HG03378 (cell line): ENCODE data around the gene TOR2A.
A peak's percentile ranks its signal among the peaks of the same experiment; 100 is the strongest.

Source experiments
- ATAC-seq: cut with Tn5 transposase; IDR thresholded peaks from one replicate; pipeline ENCODE4 v1.9.1; 2021; ENCODE audit warnings: mild to moderate bottlenecking, moderate library complexity; ENCODE audit not compliant: unreplicated experiment

Gene TOR2A

DNA sequence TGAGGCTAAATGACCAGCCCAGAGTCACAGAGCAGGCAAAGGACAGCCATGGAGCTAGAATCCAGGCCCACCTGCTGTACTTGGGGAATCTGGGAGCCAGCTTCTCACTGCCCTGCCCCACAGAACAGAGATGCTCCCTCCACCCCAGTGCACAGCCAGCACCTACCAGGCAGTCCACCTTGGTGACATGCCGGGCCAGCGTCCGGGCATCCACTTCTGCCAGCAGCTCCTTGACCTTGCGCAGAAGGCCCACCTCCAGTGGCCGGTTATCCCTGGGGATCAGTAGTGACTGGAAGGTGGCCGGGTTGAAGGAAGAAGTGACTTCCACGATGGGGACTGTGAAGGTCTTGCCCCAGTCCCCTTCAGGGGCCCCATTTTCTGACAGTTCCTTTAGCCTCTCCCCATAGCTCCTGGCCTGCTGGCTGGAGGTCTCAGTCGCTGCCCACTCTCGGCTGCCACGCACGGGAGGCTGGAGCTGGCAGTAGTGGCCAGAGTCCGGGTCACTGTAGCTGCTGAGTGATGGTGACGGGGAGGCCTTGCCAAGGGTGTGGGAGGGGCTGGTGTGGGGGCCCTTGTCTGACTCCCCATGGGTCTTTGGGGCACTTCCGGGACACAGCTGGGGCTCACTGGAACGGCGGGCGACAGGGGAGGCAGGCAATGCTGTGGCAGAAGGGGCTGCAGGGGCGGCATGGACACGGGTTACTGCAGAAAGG is 9.5 kb upstream of the TOR2A start:
- ATAC-seq: no peak

DNA sequence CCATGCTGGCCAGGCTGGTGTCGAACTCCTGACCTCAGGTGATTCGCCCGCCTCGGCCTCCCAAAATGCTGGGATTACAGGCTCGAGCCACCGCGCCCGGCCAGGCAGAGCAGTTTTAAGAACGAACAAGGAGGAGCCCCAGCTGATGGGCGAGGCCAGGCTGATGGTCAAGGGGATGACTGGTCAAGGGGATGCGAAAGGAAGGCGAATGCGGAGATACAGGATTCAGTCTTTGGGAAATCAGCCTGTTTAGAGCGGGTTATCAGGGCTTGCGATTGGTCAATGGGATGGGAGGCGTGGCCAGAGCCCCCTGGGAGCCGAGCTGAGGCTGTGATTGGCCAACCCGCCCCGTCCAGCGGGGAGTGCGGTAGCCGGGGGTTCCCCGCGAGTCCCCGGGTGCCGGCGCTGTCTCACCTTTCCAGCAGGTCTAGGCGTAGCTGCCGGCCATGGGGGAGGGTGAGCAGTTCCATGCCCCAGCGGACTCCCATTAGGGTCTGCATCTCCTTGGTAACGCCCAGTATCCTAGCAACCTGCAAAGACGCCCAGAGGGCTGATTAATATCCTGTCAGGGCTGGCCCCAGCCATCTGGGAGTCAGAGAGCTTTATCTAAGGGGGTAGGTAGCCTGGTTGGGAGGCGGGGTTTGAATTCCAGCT is 7.5 kb upstream of the TOR2A start:
- no peak for ATAC-seq

DNA sequence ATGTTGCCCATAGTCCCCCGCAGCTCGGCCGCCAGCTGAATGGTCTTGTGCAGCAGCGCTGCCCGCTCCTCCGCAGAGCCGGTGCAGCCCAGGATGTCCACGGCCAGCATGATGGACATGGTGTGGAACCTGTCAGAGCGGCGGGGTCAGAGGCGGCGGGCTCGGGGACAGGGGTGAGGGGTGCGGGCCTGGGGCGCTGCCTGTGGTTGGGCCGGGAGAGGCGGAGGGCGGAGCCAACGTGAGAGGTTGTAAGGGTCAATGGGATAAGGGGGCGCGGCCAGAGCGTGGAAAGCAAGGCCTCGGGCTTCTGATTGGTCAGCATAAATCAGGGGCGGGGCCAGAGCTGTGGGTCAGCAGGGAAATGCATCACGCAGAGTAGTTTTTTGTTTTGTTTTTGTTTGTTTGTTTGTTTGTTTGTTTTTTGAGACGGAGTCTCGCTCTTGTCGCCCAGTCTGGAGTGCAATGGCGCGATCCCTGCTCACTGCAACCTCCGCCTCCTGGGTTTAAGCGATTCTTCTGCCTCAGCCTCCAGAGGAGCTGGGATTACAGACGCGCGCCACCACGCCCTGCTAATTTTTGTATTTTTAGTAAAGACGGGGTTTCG is 6.8 kb upstream of the TOR2A start:
- no peak for ATAC-seq

DNA sequence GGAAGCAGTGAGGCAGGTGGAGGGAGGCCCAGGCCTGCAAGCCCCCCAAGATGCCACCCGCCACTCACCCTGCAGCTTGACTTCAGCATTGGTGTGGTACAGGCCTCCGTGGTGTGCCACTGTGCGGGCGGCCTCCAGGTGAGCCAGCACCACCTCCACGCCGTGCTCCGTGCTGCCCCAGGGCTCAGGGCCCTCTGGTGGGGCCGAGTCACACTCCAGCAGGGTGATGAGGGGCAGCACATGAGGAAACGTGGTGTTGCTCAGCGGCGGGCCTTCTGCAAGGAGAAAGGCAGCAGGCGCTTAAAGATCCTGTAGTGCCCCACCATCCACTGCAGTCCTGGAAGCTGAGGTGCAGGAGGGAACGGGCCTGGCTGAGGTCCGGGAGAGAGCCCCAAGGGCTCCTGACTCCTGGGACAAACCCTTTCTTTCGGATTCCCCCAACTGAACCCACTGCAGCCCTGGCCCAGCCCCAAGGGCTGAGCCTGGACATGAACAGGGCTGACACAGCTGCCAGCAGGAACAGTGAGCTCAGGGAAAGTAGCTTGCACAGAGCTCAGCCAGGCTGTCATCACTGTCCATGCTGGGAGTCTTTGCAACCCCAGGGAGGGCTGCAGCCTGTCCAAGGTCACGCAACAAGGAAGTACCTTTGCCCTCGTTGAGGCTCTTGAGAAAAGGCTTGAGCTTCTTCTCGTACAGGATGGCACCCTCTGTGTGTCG is 4.7 kb upstream of the TOR2A start:
- ATAC-seq: no peak

DNA sequence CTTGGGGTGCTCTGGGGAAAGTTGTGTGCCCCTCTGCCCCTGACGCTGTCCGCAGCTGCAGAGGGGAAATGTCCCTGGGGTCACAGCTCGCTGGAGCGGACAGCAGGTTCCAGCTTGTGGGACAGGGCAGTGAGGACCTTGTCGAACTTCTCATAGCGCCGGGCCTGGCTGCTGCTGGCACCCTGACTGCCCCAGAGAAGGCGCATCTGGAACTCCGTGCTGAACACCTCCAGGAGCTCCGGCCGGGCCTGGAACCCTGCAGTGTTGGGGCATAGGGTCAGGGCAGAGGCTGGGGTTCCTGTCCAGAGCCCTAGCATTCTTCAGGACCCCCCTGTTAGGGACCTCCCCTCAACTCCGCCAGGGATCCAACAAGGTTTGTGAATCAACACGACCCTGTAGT is 3.6 kb upstream of the TOR2A start:
- ATAC-seq: no peak

DNA sequence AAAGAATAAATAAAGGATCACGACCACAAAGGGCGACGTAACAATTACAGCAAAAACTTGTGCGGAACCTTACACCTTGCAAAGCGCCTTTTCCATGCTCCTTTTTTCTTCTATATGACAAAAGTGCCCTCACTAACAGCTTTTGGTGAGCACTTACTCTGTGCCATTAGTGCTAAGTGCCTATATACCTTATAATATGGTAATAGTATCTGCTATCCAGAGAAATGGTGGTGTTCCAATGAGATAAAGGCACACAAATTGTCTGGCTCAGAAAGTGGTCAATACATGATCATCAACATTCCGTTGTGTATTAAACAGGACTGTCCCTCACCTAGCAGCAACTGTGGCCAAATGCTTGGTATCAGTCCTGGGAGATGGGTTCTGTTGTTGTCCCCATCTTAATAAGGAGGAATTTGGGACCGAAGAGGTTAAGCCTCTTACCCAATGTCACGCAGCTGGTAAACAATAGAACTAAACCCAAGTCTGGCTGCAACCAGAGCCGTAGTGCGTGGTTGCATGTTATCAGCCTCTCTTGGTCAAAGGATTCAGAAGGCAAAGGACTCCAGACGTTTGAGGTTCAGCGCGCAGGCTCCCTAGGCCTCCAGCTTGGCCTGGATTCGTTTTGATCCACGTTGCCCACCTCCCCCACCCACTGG is 564 bp upstream of the TOR2A start:
- ATAC-seq: peak; percentile 14

GRCh38 chr9:127734247-127734746 is 797 bp downstream of the TOR2A start:
- ATAC-seq: no peak

- ATAC-seq: no peak
Observed at GRCh38 chr9:127733614-127734013, 1.5 kb downstream of the TOR2A start.

DNA sequence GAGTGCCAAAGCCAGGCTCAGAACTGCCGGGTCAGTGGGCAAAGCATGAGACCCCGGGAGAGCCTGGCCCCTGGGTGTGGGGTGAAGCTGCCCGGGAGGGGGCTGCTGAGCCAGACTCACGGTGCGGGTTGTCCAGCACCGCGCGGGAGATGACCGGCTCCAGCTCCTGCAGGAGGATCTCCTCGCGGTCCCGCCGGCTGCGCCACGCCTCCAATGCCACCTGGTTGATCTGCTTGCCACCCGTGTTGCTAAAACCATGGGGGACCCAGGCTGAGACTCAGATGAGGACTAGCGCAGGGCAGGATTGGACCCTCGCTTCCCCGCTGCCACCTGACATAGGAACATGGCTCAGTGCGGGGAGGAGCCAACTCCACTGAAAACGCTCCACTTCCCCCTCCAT is 2.6 kb downstream of the TOR2A start:
- no peak for ATAC-seq

GRCh38 chr9:127731938-127732337 is 3.2 kb downstream of the TOR2A start:
- no peak for ATAC-seq

DNA sequence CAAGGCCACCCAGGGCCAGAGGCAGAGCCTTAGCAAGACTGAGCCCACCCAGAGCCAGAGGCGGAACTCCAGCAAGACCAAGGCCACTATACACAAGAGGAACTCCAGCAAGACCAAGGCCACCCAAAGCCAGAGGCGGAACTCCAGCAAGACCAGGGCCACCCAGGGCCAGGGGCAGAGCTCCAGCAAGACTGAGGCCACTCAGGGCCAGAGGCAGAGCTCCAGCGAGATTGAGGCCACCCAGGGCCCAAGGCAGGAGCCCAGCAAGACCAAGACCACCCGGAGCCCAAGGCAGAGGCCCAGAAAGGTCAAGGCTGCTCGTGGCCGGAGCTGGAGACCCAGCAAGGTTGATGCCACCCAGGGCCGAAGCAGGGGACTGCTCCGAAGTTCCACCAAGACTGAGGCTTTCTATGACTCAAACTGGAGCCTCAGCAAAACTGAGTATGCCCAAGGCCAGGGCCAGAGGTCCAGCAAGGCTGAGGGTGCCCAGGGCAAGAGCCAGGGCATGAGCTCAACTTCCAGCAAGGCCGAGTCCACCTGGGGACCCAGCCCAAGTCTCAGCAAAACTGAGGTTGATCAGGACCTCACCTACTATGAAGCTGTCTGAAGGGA is 4.2 kb downstream of the TOR2A start:
- no peak for ATAC-seq

DNA sequence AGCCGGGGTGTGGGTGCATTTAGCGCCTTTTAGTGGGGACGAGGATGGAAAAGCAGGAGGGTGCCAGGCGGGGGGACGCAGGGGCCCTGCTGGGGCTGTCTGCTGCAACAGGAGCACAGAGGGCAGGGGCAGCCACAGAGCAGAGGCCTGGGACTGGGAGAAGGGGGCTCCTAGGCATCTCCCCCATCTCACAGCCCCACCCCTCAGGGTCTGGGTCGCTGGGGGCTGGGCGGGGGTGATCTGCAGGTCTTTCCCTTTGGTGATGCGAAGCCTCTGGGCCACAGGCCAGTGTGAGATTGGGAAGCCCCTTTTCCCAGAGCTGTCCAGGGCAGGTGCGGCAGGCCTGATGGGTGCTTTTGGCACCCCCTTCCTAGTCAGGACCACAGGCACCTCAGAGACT is 4.8 kb downstream of the TOR2A start:
- no peak for ATAC-seq

- ATAC-seq: no peak
Observed at GRCh38 chr9:127729522-127730256, 5.4 kb downstream of the TOR2A start.

DNA sequence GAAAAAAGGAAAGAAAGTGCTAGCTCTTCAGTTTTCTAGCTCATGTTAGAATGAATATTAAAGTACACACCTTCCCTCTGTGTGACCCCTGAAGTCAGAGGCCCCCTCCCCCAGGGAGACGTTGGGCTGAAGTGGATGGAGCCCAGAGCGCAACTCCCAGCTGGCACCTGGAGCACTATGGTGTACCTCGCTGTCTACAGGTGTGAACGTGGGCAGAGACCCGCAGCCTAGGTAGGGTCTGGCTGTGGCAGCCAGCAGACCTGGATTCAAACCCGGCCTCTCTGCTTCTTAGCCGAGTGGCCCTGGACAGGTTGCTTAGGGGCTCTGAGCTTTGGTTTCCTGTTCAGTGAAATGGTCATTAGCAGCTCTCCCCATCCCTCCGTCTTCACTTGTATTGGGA is 6.3 kb downstream of the TOR2A start:
- no peak for ATAC-seq

DNA sequence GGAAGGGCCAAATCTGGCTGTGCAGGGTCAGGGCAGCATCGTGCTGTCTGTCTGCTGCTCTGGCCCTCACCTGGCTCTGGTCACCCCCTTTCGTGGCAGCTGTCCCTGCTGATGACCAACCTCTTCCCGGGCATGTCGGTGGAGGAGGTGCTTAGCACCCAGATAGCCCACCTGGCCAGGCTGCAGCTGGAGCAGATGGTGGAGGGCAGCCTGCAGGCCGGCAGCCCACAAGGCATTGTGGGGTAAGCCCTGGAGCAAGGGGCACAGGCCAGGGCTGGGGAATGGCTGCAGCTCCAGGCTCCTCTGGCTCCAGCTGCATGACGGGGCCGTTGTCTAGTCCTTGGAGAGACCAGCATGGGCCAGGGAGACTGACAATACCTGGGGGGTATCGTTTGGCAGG is 8.2 kb downstream of the TOR2A start:
- ATAC-seq: no peak

GRCh38 chr9:127724012-127724411 is 11.1 kb downstream of the TOR2A start:
- no peak for ATAC-seq

GRCh38 chr9:127723444-127723843 is 11.7 kb downstream of the TOR2A start:
- no peak for ATAC-seq

DNA sequence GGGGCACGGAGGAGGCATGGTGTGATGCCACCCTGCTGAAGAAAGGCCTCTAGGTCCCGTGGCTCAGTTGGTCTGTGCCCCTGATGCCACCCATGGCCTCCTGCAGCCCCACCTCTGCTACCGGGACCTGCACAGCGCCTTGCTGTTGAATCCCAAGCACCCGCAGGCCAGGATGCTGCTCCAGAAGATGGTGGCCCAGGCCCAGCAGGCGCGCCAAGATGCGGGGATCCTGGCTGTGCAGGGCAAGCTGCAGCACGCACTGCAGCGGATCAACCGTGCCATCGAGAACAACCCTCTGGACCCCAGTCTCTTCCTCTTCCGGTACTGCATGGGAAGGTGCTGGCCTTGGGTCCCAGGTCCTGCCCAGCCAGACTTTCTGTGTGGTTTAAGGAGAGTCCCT is 12.1 kb downstream of the TOR2A start:
- no peak for ATAC-seq

GRCh38 chr9:127722055-127722745 is 12.9 kb downstream of the TOR2A start:
- ATAC-seq: no peak
